VCaP (cell line): Measurements from ENCODE around the gene BAHD1.
A peak's percentile ranks its signal among the peaks of the same experiment; 100 is the strongest.

Experiments
- H3K27ac ChIP-seq: fragments of 450-650 bp; 2 replicates; pipeline ENCODE4 v1.5.1; 2017
- CTCF ChIP-seq: fragments of 450-650 bp; conservative IDR thresholded peaks from 2 replicates; pipeline ENCODE4 v1.5.1; 2017; ENCODE audit warnings: mild to moderate bottlenecking, moderate library complexity

BAHD1 gene

GRCh38 chr15:40456738-40457137 is 16.0 kb downstream of the BAHD1 start:
- no peak overlapping the region for H3K27ac ChIP-seq
- TF ChIP-seq CTCF, result no peak

GRCh38 chr15:40458495-40459371 is 18.0 kb downstream of the BAHD1 start:
- no peak for TF ChIP-seq CTCF
- H3K27ac ChIP-seq, result no peak overlapping the region

GRCh38 chr15:40459391-40460015 is 18.8 kb downstream of the BAHD1 start:
- H3K27ac ChIP-seq, result no peak overlapping the region
- no peak for TF ChIP-seq CTCF

GRCh38 chr15:40460404-40460803 is 19.7 kb downstream of the BAHD1 start:
- H3K27ac ChIP-seq, result peak overlapping the region; percentile 41
- TF ChIP-seq CTCF, result no peak

GRCh38 chr15:40461958-40462357 is 21.2 kb downstream of the BAHD1 start:
- TF ChIP-seq CTCF, result no peak
- H3K27ac ChIP-seq, result no peak overlapping the region

GRCh38 chr15:40463279-40463678 is 22.5 kb downstream of the BAHD1 start:
- no peak overlapping the region for H3K27ac ChIP-seq
- no peak for TF ChIP-seq CTCF

GRCh38 chr15:40463886-40464545 is 23.3 kb downstream of the BAHD1 start:
- no peak for TF ChIP-seq CTCF
- no peak overlapping the region for H3K27ac ChIP-seq
